Measurements from ENCODE around the gene POU6F2. TPM values are rescaled to one million over a fixed set of nuclear protein-coding genes. Genes with fewer than 3 reads are reported as not detected.

Gene POU6F2
- total RNA-seq, 1 experiment from 2014 or later, result 0.27 TPM

DNA sequence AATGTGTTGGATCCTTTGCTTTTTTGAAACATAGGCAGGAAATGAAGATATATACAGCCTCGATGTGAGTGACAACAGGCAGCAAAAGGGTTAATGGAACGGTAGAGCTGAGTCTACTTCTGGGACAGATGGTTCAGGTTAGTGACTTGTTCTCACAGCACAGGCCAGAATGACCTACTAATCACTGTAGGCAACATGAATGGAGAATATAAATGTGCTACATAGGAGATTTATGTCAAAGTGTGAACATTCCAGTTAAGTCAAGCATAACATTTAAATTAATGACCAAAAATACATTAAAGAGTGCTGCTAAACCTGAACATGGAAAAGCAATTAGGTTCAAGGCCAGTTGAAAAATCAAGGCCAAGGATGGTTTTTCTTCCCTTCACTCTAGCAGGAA lies 235.2 kb downstream of the POU6F2 start:
- ATAC-seq, result no peak
- H3K9me3 ChIP-seq (ENCODE audit: control insufficient read depth in 1 of 2, insufficient read depth in 1 of 2, low read depth in 1 of 2, low read length in 2 of 2), result no peaks in the 10 kb centered on the region
- DNase-seq (ENCODE audit: low read depth, low spot score), result no peak
- ChIA-PET POLR2A (no interaction called here), RAD21 (ENCODE audit: low non-redundant PET in 1 of 2, low total read pairs in 2 of 2, uncharacterized antibody in 2 of 2, unreplicated experiment in 2 of 2) (no interaction called here), CTCF (no interaction called here)
- intact Hi-C loops (cut with micrococcal nuclease), result no loop called here
- H3K4me2 ChIP-seq (ENCODE audit: low read length), result no peak overlapping the region
- no peak overlapping the region for H3K9ac ChIP-seq (ENCODE audit: low read length)
- H4K20me1 ChIP-seq (ENCODE audit: insufficient read depth), result no peaks in the 10 kb centered on the region
- TF ChIP-seq JUND (IDR thresholded peaks at IDR 0.05), result no peak
- TF ChIP-seq, protein P1, sequence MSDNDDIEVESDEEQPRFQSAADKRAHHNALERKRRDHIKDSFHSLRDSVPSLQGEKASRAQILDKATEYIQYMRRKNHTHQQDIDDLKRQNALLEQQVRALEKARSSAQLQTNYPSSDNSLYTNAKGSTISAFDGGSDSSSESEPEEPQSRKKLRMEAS (IDR thresholded peaks at IDR 0.05), result no peak
- TF ChIP-seq SP1 (IDR thresholded peaks at IDR 0.05; ENCODE audit: low read depth), result no peak
- TF ChIP-seq EZH2phosphoT487 (IDR thresholded peaks at IDR 0.05; ENCODE audit: borderline replicate concordance), result no peak
- no peak overlapping the region for H3K27ac ChIP-seq (ENCODE audit: low read depth, low read length)
- no peak overlapping the region for H3K4me3 ChIP-seq (replicated peaks in 1 of 2; ENCODE audit: low read depth in 1 of 2, low read length in 2 of 2)
- no peaks in the 10 kb centered on the region for H3K36me3 ChIP-seq (ENCODE audit: control insufficient read depth in 1 of 2, insufficient read depth in 2 of 2, low read length in 2 of 2)
- no peaks in the 10 kb centered on the region for H3K4me1 ChIP-seq (ENCODE audit: control insufficient read depth in 1 of 2, insufficient read depth in 2 of 2, low read length in 2 of 2)
- H3K79me2 ChIP-seq (ENCODE audit: insufficient read depth, low read length), result no peaks in the 10 kb centered on the region
- H3K27me3 ChIP-seq (ENCODE audit: insufficient read depth, low read length), result peaks cover 17% of the 10 kb centered on the region
- BruUV-seq (replicated peaks), result no TSS peak
- H3K9me2 ChIP-seq (ENCODE audit: insufficient read depth), result no peaks in the 10 kb centered on the region
- no peak overlapping the region for H2AFZ ChIP-seq (ENCODE audit: low read depth, low read length, poor library complexity, severe bottlenecking)

DNA sequence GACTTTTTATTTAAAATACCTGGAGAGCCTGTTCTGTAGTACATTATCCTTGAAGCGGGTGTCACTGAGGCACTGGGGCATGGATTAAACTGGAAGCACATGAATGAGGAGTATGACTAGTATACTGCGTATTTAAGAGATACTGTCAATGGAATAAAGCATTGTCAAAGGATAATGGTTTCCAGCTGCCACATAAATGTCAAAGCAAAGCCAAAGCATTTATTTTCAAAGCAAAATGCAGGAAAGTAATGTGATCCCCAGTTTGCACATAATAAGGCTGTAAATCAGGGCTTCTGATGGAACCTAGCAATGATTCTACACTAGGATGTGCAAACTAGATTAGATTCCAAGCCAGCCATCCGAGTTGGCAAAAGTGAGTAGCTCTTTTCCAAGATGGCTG lies 240.1 kb downstream of the POU6F2 start:
- peaks cover 4% of the 10 kb centered on the region; the same call in 1 of the 2 replicates for H3K27me3 ChIP-seq (ENCODE audit: insufficient read depth, low read length)
- H3K4me2 ChIP-seq (ENCODE audit: low read length), result no peak overlapping the region
- H3K4me1 ChIP-seq (ENCODE audit: control insufficient read depth in 1 of 2, insufficient read depth in 2 of 2, low read length in 2 of 2), result no peaks in the 10 kb centered on the region
- H3K27ac ChIP-seq (ENCODE audit: low read depth, low read length), result no peak overlapping the region
- no peaks in the 10 kb centered on the region for H3K9me2 ChIP-seq (ENCODE audit: insufficient read depth)
- BruUV-seq (replicated peaks), result no TSS peak
- TF ChIP-seq, protein P1 (IDR thresholded peaks at IDR 0.05), result no peak
- no peak for TF ChIP-seq ZNF274 (IDR thresholded peaks at IDR 0.05; ENCODE audit: low read depth, low read length)
- TF ChIP-seq RAD21 (IDR thresholded peaks at IDR 0.05; ENCODE audit: low read depth), result no peak
- TF ChIP-seq ZFX (IDR thresholded peaks at IDR 0.05), result no peak
- TF ChIP-seq SIN3A (IDR thresholded peaks at IDR 0.05; ENCODE audit: low read depth), result no peak
- TF ChIP-seq JUND (IDR thresholded peaks at IDR 0.05), result no peak
- no peak for TF ChIP-seq YY1 (IDR thresholded peaks at IDR 0.05; ENCODE audit: extremely low read depth, insufficient replicate concordance, low read depth, low read length)
- TF ChIP-seq, protein P2, sequence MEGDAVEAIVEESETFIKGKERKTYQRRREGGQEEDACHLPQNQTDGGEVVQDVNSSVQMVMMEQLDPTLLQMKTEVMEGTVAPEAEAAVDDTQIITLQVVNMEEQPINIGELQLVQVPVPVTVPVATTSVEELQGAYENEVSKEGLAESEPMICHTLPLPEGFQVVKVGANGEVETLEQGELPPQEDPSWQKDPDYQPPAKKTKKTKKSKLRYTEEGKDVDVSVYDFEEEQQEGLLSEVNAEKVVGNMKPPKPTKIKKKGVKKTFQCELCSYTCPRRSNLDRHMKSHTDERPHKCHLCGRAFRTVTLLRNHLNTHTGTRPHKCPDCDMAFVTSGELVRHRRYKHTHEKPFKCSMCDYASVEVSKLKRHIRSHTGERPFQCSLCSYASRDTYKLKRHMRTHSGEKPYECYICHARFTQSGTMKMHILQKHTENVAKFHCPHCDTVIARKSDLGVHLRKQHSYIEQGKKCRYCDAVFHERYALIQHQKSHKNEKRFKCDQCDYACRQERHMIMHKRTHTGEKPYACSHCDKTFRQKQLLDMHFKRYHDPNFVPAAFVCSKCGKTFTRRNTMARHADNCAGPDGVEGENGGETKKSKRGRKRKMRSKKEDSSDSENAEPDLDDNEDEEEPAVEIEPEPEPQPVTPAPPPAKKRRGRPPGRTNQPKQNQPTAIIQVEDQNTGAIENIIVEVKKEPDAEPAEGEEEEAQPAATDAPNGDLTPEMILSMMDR (IDR thresholded peaks at IDR 0.05 in 2 of 3, conservative IDR thresholded peaks at IDR 0.05 in 1 of 3; ENCODE audit: borderline replicate concordance in 1 of 3, insufficient read depth in 1 of 3, low read depth in 2 of 3, low read length in 2 of 3), result no peak
- H3K9me3 ChIP-seq (ENCODE audit: control insufficient read depth in 1 of 2, insufficient read depth in 1 of 2, low read depth in 1 of 2, low read length in 2 of 2), result no peaks in the 10 kb centered on the region
- H3K79me2 ChIP-seq (ENCODE audit: insufficient read depth, low read length), result no peaks in the 10 kb centered on the region
- no peak overlapping the region for H3K9ac ChIP-seq (ENCODE audit: low read length)
- no peaks in the 10 kb centered on the region for H3K36me3 ChIP-seq (ENCODE audit: control insufficient read depth in 1 of 2, insufficient read depth in 2 of 2, low read length in 2 of 2)
- intact Hi-C loops (cut with micrococcal nuclease), result no loop called here
- CTCF ChIA-PET, result no interaction called here
- ATAC-seq, result no peak
- H3K4me3 ChIP-seq (replicated peaks in 1 of 2; ENCODE audit: low read depth in 1 of 2, low read length in 2 of 2), result no peak overlapping the region
- H4K20me1 ChIP-seq (ENCODE audit: insufficient read depth), result no peaks in the 10 kb centered on the region
- RAD21 ChIA-PET (ENCODE audit: low non-redundant PET in 1 of 2, low total read pairs in 2 of 2, uncharacterized antibody in 2 of 2, unreplicated experiment in 2 of 2), result interaction anchor here in 1 of 2 experiments (0.8 kb wide), 1 partner anchor 12 kb away, joined by 4 read pairs; no protein-coding TSS in a partner anchor
- H2AFZ ChIP-seq (ENCODE audit: low read depth, low read length, poor library complexity, severe bottlenecking), result no peak overlapping the region
- no peak for DNase-seq (ENCODE audit: low read depth, low spot score)
- POLR2A ChIA-PET, result no interaction called here
